Loucy (cell line): Measurements from ENCODE around the gene NNAT.

ENCODE experiments used
- CTCF ChIP-seq: fragments of 200-600 bp; sonication (generic); conservative IDR thresholded peaks from 2 replicates; pipeline ENCODE4 v1.5.1; 2014; ENCODE audit warnings: mild to moderate bottlenecking, antibody characterized with exemption, low read length
- EZH2phosphoT487 ChIP-seq: fragments of 200-600 bp; IDR thresholded peaks from 2 replicates; pipeline ENCODE4 v1.6.1; 2018; ENCODE audit warnings: antibody characterized with exemption, mild to moderate bottlenecking, moderate library complexity, borderline replicate concordance

GRCh38 chr20:37522260-37523011 lies 1.4 kb downstream of the NNAT start:
- TF ChIP-seq CTCF (no peak), EZH2phosphoT487 (no peak)
